NCI-H1048 (cell line): ENCODE measurements around the gene CRELD1.

Source experiments
- DNase-seq: peaks from one replicate; lab custom pipeline; 2025; lab: John Stamatoyannopoulos, UW

Gene CRELD1

GRCh38 chr3:9957214-9957613 lies 23.6 kb downstream of the CRELD1 start:
- DNase-seq, result no peak

DNA sequence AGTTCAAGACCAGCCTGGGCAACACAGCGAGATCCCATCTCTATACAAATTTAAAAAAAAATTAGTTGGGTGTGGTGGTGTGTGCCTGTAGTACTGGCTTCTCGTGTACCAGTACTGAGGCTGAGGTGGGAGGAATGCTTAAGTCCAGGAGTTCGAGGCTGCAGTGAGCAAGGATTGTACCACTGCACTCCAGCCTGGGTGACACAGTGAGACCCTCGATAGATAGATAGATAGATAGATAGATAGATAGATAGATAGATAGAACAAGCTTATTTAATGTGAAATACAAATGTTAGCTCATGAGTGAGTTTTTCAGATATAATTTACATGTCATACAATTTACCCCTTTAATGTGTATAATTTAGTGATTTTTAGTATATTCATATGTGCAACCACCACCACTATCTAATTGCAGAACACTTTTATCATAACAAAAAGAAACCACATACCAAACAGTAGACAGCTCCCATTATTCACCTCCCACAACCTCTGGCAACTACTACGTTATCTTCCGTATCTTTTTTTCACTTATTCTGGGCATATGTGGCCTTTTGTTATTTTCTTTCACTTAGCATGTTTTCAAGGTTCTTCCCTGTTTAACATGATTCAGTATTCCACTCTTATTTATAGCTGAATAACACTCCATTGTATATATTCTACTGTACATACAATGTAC lies 31.7 kb downstream of the CRELD1 start:
- no peak for DNase-seq

GRCh38 chr3:9966841-9967240 lies 33.2 kb downstream of the CRELD1 start:
- DNase-seq, result no peak

- DNase-seq, result no peak
Measured at GRCh38 chr3:9969632-9970019, 36.0 kb downstream of the CRELD1 start.

- DNase-seq, result no peak
Measured at GRCh38 chr3:9970020-9970652, 36.5 kb downstream of the CRELD1 start.

- DNase-seq, result no peak
Measured at GRCh38 chr3:9976721-9977709, 43.4 kb downstream of the CRELD1 start.

- no peak for DNase-seq
Measured at GRCh38 chr3:9978710-9979305, 45.2 kb downstream of the CRELD1 start.

- no peak for DNase-seq
Measured at GRCh38 chr3:9980251-9980650, 46.6 kb downstream of the CRELD1 start.

DNA sequence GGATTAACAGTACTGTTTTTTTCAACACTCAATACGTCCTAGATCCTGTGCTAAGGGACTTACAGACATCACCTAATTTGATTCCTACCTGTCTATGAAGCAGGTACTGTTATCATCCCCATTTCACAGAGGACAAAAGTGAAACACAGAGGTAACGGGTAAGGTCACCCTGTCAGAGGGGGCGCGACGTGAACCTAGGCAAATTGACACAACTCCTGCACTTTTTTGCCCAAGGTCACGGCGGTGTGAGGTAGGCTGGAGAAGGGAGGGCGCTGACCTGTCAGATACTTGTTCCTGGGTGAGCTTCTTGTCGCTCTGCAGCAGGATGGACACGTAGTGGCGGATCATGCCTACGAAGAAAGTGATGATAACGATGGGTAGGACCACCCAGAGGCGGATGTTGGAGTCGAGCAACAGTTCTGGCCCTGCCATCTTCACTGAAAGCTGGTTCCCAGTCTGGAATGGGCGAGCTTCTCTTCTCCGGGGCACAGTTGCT lies 52.6 kb downstream of the CRELD1 start:
- DNase-seq, result no peak

- no peak for DNase-seq
Measured at GRCh38 chr3:9994086-9994844, 60.6 kb downstream of the CRELD1 start.
